GM13977 (cell line): ENCODE measurements around the gene PTPRR.

Experiments used
- DNase-seq: peaks from one replicate; pipeline ENCODE4 v3.0.0; 2012; ENCODE audit warnings: low spot score
- CTCF ChIP-seq: IDR thresholded peaks from 2 replicates; pipeline ENCODE4 v1.5.1; 2012; ENCODE audit warnings: mild to moderate bottlenecking, control low read depth; ENCODE audit not compliant: insufficient read depth; ENCODE audit errors: extremely low read depth, missing control alignments
- in situ Hi-C: fragments of 300-500 bp; cut with MboI; formaldehyde crosslinking; loops from one replicate; pipeline ENCODE4 v1.12.0; 2022; ENCODE audit warnings: low sequenced_read_pairs, low pct_unique_long_range_greater_than_20kb, mixed read lengths, inconsistent platforms; ENCODE audit not compliant: unreplicated experiment

Gene PTPRR

GRCh38 chr12:70854881-70855568, 65.5 kb downstream of the PTPRR start:
- no peak for DNase-seq
- TF ChIP-seq CTCF: no peak
- in situ Hi-C loops: no loop called here

GRCh38 chr12:70854138-70854537, 66.4 kb downstream of the PTPRR start:
- no peak for DNase-seq
- in situ Hi-C loops: no loop called here
- no peak for TF ChIP-seq CTCF

GRCh38 chr12:70853326-70853725, 67.2 kb downstream of the PTPRR start:
- in situ Hi-C loops: no loop called here
- DNase-seq: no peak
- TF ChIP-seq CTCF: no peak

- no peak for DNase-seq
- in situ Hi-C loops: no loop called here
- no peak for TF ChIP-seq CTCF
These were observed 68.0 kb downstream of the PTPRR start for GRCh38 chr12:70852416-70853150.

- in situ Hi-C loops: no loop called here
- peak; percentile 13 for TF ChIP-seq CTCF
- DNase-seq: peak; percentile 4
These were observed 71.1 kb downstream of the PTPRR start for GRCh38 chr12:70849265-70849960.

GRCh38 chr12:70847871-70848270, 72.7 kb downstream of the PTPRR start:
- no peak for TF ChIP-seq CTCF
- no peak for DNase-seq
- in situ Hi-C loops: no loop called here
